Brain microvascular endothelial cell (primary cell): ENCODE results near the gene CEP72.

ENCODE experiments used
- DNase-seq: peaks from one replicate; pipeline ENCODE4 v3.0.0-alpha.2; 2020
- H3K27ac ChIP-seq: fragments of 250-450 bp; sonication (Bioruptor Pico); 2 replicates; pipeline ENCODE4 v1.5.1; 2020; ENCODE audit warnings: mild to moderate bottlenecking, moderate library complexity
- H3K27me3 ChIP-seq: fragments of 250-450 bp; sonication (Bioruptor Pico); replicated peaks from 2 replicates; pipeline ENCODE4 v1.5.1; 2020; ENCODE audit warnings: mild to moderate bottlenecking
- H3K36me3 ChIP-seq: fragments of 250-450 bp; sonication (Bioruptor Pico); replicated peaks from 2 replicates; pipeline ENCODE4 v1.5.1; 2020; ENCODE audit warnings: mild to moderate bottlenecking
- H3K4me3 ChIP-seq: 2 replicates; pipeline ENCODE4 v1.5.1; 2011; ENCODE audit warnings: low read depth, mild to moderate bottlenecking, control low read depth, low read length, moderate library complexity
- in situ Hi-C: cut with HindIII; loops from 2 replicates; pipeline ENCODE4 v1.10.0; 2017; ENCODE audit warnings: low sequenced_read_pairs, low pct_ligation_motif_present
- TF ChIP-seq, protein P1 (sequence below): IDR thresholded peaks from 2 replicates; pipeline ENCODE4 v1.5.1; 2011; ENCODE audit warnings: low read depth, mild to moderate bottlenecking, moderate library complexity, low read length, control low read depth, inconsistent platforms; ENCODE audit errors: missing control alignments

Gene CEP72

DNA sequence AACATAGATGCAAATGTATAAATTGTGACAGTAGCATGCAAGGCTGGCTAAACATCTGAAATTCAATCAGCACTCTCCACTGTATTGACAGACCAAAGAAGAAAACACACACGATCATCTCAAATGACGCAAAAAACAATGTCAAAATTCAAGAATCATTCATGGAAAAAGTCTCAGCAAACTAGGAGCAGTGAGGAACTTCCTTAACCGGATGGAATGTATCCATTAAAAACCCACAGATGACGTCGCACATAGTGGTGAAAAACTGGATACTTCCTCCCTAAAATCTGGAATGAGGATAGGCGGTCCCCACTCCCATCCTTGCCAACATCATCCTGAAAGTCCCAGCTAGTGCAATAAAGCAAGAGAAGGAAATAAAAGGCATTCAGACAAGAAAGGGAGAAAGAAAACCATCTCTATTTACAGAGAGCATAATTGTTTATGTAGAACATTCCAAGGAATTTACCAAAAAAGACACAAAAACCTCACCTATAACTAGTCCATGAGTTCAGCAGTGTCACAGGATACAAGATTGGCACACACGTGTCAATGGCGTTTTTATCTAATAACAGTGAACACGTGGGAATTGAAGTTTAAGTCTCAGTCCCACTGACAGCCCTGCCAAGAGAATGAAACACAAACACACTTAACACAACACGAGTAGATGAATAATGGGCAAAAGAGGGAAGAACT, 14.1 kb upstream of the CEP72 start:
- no peak overlapping the region for H3K27ac ChIP-seq
- TF ChIP-seq, protein P1, sequence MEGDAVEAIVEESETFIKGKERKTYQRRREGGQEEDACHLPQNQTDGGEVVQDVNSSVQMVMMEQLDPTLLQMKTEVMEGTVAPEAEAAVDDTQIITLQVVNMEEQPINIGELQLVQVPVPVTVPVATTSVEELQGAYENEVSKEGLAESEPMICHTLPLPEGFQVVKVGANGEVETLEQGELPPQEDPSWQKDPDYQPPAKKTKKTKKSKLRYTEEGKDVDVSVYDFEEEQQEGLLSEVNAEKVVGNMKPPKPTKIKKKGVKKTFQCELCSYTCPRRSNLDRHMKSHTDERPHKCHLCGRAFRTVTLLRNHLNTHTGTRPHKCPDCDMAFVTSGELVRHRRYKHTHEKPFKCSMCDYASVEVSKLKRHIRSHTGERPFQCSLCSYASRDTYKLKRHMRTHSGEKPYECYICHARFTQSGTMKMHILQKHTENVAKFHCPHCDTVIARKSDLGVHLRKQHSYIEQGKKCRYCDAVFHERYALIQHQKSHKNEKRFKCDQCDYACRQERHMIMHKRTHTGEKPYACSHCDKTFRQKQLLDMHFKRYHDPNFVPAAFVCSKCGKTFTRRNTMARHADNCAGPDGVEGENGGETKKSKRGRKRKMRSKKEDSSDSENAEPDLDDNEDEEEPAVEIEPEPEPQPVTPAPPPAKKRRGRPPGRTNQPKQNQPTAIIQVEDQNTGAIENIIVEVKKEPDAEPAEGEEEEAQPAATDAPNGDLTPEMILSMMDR: no peak
- H3K27me3 ChIP-seq: peaks cover 21% of the 10 kb centered on the region
- DNase-seq: no peak
- no peaks in the 10 kb centered on the region for H3K36me3 ChIP-seq
- in situ Hi-C loops: no loop called here
- no peak overlapping the region for H3K4me3 ChIP-seq

DNA sequence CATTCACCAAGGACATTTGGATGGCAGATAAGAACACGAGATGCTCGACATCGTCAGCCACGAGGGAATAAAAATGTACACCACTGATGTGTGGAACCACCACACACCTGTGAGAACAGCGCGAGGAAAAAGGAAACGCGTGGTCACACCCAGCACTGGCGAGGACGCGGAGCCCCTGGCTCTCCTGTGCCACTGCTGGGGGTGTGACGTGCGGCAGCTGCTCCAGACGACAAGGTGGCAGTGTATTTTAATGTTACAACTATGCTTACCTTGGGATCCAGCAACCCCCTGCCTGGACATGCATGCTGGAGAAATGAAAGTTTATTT, 13.6 kb upstream of the CEP72 start:
- in situ Hi-C loops: no loop called here
- DNase-seq: no peak
- peaks cover 21% of the 10 kb centered on the region for H3K27me3 ChIP-seq
- H3K4me3 ChIP-seq: no peak overlapping the region
- H3K27ac ChIP-seq: no peak overlapping the region
- no peaks in the 10 kb centered on the region for H3K36me3 ChIP-seq
- TF ChIP-seq, protein P1: no peak

DNA sequence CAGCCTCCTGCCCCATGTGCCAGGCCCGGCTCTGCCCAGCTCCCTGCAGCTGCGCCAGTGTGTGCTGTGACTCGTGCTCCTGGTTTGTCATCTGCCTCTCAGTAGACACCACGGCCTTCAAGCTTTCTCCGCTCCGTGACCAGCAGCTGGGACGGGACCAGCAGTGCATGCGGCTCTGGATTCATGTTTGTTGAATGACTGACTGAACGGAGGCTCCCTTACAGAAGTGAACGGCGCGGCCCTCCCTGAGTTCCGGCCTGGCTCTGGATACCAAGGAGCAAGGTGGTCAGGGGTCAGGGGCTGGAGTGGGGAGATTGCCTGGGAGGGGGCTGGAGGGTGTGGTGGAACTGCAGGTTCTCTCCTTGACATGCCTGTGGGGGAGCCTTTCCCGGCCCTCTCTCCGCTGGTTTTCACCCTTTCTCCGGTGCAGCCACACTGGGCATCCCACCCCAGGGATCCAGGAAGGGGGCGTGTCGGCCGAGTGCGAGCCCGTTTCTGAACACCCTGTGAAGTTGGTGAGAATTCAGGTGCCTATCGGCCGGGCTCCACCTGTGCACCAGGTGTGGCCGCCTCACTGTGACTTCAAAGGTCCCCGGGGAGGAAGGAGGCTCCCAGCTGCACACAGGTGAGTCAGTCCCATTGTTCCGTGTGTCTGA, 11.1 kb upstream of the CEP72 start:
- in situ Hi-C loops: no loop called here
- TF ChIP-seq, protein P1: no peak
- DNase-seq: no peak
- Histone ChIP-seq H3K27ac (no peak overlapping the region), H3K36me3 (no peaks in the 10 kb centered on the region), H3K27me3 (peaks cover 9% of the 10 kb centered on the region), H3K4me3 (no peak overlapping the region)

DNA sequence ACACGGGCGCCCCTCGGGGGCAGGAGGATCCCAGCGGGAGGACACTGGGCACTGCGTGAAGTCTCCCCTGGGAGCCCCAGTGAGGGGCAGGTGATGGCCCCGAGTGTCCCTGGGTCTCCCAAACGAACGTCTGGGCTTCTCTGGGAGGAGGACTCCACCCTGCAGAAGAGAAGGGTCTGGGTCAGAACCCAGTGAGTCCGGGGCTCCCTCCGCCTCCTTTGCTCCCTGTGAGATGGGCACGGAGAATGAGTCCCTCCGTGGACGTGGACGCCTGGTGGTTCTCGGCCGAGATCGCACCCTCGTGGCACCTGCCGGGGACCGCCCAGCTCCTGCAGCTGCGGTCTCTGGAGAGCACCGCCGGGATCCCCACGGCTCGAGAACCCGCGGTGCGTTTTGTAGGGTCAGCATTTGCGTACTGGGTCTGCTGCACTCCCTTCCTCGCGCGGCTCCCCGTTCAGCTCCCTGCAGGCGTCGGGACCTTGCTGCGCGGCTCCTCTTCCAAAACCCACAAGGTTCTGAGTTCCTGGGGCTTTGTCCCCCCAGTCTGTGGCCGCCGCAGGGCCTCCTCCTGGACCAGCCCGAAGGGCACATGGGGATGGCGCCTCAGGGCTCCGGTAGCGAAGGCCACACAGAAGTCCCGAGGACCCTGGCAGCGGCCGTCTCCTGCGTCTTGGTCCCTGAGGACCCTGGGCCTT, 10.2 kb upstream of the CEP72 start:
- peaks cover 9% of the 10 kb centered on the region for H3K27me3 ChIP-seq
- TF ChIP-seq, protein P1: no peak
- no peaks in the 10 kb centered on the region for H3K36me3 ChIP-seq
- H3K4me3 ChIP-seq: no peak overlapping the region
- no peak overlapping the region for H3K27ac ChIP-seq
- in situ Hi-C loops: no loop called here
- no peak for DNase-seq

DNA sequence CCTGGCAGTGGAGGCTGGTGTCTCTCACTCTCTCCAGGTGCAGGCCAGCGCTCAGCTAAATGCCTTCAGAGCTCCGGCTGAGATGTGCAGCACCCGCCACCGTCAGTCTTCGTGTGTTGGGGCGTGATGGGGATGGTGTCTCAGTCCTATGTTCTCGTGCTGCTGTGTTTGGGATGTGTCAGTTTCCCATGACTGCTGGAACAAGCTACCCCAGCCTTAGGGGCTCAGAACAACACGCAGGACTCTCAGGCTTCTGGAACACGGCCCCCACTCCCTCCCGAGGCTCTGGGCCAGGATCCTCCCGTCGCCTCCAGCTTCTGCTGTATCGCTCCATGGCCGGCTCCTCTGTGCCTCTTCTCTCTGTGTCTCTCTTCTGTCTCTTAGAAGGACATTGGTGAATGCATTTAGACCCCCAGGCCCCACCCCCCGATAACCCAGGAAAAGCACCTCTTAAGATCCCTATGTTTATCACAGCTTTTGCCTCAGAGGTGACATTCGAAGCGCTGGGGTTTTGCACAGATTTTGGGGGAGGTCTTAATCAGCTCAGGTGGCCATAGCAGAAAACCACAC, 9.6 kb upstream of the CEP72 start:
- in situ Hi-C loops: no loop called here
- H3K36me3 ChIP-seq: no peaks in the 10 kb centered on the region
- no peak overlapping the region for H3K4me3 ChIP-seq
- peaks cover 6% of the 10 kb centered on the region for H3K27me3 ChIP-seq
- TF ChIP-seq, protein P1: no peak
- H3K27ac ChIP-seq: no peak overlapping the region
- no peak for DNase-seq
